Right forelimb (tissue), 1 donor: ENCODE measurements around the gene SLC16A9.

ENCODE experiments used
- DNase-seq: peaks from one replicate; pipeline ENCODE4 v3.0.0-alpha.2; 2018

The SLC16A9 gene

GRCh38 chr10:59713196-59713821 is 3.7 kb upstream of the SLC16A9 start:
- no peak for DNase-seq

GRCh38 chr10:59711871-59712494 is 2.3 kb upstream of the SLC16A9 start:
- no peak for DNase-seq

DNA sequence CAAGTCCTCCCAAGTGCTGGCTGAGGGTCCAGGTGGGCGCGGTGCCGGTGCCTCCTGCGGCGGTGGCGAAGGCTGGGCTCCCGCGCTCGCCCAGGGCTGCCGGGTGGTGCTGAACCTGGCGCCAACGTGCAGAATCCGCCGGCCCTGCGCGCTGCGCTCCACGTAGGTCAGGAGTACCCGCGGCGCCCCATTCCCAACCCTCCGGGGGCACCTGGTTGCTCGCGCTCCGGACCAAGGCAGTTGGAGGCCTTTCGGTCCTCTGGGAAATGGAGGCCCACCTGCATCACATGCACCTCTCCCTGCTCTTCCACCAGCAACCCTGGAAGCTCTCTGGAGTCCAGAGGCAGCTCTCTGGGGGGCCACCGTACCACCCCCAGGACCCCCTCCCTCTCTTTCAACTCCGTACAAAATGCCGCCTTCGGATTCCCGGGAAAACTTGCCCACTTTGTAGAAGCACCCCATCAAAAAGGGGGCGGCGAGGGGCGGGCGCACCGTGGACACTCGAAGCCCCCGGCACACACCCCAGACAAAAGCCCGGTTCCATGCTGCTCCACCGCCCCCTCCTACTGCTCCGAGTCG is 745 bp downstream of the SLC16A9 start:
- DNase-seq: peak; percentile 57

- no peak for DNase-seq
Observed at GRCh38 chr10:59706851-59707797, 2.5 kb downstream of the SLC16A9 start.

- DNase-seq: no peak
Observed at GRCh38 chr10:59705931-59706330, 3.7 kb downstream of the SLC16A9 start.

- DNase-seq: no peak
Observed at GRCh38 chr10:59704630-59705029, 5.0 kb downstream of the SLC16A9 start.

GRCh38 chr10:59702347-59702746 is 7.3 kb downstream of the SLC16A9 start:
- DNase-seq: no peak

GRCh38 chr10:59700709-59701108 is 8.9 kb downstream of the SLC16A9 start:
- no peak for DNase-seq

GRCh38 chr10:59698326-59698725 is 11.3 kb downstream of the SLC16A9 start:
- no peak for DNase-seq

- DNase-seq: no peak
Observed at GRCh38 chr10:59695637-59696036, 14.0 kb downstream of the SLC16A9 start.

DNA sequence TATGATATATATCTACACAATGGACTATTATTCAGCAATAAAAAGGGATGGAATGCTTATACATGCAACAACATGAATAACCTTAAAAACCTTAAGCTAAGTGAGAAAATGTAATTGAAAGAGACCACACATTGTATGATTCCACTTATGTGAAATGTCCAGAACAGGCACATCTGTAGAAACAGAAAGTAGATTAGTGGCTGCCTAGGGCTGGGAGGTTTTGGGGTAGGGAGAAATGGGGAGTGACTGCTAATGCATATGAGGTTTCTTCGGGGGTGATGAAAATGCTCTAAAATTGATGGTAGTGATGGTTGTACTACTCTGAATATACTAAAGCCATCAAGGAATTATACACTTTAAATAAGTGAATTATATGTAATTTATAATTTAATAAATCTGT is 14.7 kb downstream of the SLC16A9 start:
- DNase-seq: no peak

GRCh38 chr10:59692113-59692512 is 17.5 kb downstream of the SLC16A9 start:
- DNase-seq: no peak

- no peak for DNase-seq
Observed at GRCh38 chr10:59688921-59689351, 20.7 kb downstream of the SLC16A9 start.

GRCh38 chr10:59687657-59688056 is 22.0 kb downstream of the SLC16A9 start:
- DNase-seq: no peak

DNA sequence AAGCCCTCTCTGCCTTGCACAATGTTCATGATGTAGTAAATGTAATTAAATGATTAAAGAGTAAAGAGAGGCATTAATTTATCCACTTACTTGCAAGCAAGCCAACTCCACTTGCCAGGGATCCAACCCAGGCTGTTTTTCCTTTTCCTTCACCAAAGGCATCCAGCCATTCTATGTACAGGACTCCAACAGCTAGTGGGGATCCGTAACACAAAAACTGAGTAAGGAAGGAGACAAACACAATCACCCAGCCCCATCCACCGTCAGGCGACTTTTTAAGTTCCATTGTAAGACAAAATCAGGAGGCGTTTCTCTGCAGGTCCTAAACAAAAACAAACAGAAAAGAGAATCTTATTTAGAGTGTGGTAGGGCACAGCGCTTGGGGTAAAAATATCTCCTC is 25.6 kb downstream of the SLC16A9 start:
- no peak for DNase-seq

DNA sequence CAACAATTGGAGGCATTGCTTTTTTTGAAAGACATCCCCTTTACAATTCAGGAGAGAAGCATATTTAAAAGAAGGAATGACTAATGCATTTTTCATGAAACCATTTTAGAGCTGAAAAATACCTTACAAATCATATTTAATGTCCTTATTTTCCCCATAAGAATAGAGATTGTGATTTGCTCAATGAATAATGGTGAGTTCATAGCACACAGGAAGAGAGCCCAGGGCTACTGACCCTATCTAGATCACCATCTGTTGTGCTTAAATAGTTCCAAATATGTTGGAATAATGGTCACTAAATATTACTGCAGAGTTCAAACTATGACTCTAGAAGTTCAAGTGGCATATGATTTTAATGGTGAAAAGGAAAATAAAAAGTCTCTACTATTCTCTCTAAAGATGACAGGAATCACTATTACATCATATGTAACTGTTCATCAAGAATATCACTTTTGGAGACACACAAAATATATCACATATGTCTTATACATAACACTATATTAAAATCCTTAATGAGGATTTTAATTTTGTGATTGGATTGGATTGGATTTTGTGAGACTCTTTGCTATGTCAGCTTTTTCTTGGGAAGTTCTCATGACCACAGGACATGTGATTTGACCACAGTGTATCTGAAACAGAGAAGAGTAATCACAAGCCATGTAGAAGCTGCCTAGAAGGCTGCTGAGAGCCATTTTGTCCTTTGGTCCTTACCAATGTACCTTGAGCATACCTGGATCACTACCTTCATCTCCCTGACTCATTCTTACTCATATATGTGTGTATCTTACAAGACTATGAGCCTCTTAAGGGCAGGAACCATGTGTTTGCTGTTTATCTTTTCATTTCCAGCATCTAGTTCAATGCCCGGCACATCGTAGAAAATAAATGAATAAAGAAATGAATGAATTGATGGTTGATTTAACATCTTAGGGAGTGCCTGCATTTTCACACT is 26.4 kb downstream of the SLC16A9 start:
- no peak for DNase-seq

- DNase-seq: no peak
Observed at GRCh38 chr10:59680199-59680598, 29.5 kb downstream of the SLC16A9 start.

DNA sequence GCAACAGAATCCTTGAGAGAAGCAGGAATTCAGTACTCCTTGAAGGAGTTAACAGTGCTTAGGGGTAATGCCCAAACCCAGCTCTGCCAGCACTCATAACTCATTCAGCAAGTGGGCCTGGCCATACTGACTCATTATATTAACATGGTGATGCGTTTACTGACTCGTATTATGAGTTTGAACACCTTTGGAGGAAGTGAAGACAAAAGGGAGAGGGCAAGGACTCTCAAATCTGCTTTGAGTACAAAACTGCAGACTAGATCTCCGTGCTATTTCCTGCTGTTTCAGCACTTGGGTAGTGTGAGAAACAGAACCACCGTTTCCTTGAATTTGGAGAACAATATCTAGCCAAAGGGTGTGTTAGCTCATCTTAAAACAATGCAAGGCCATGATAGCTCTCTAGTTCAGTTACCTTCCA is 30.8 kb downstream of the SLC16A9 start:
- no peak for DNase-seq

GRCh38 chr10:59677253-59677831 is 32.3 kb downstream of the SLC16A9 start:
- no peak for DNase-seq

DNA sequence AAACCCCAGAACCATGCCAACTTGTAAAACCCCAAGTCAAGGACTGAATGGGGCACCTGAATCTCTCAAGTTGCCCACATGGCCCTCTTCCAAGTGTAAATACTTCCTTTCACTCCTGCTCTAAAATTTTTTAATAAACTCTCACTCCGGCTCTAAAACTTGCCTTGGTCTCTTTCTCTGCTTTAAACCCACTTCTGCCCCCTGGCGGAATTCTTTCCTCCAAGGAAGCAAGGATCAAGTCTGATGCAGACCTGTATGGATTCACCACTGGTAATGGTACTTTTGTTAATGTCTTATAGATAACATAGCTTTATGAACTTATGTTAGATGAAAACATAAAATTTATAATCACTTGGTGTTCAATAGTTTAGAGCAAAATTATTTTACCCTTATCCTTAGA is 33.8 kb downstream of the SLC16A9 start:
- no peak for DNase-seq

DNA sequence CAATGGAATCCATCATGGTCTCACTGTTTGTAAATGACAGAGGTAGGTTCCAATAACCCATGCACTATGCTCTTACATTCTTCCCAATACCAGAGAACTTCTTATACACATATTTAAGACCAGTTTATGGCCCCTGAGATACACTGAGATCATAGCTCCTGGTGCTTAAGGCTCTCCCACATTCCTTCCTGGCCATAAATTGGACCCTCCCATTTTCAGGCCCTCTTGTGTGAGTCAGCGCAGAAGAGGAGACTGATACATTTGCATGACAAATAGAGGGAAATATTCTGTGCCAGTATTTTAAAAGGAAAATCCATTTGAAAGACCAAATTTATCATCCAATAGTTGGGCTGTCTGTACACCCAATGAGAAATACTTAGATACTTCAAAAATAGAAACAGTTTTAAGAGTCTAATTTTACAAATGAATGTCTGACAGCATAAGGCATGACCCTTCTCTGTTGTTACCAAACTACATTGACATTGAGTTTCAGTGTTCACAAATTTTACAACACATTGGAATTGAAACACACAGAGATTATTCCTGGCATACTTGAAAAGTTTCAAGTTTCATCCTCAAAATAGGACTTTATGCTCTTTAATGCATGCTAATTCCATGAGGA is 35.3 kb downstream of the SLC16A9 start:
- no peak for DNase-seq
